HCT116 (cell line): ENCODE measurements around the gene CCK. TPM values are rescaled to one million over a fixed set of nuclear protein-coding genes. Genes with fewer than 3 reads are reported as not detected.

Experiments
- ATAC-seq: fragments of 200-7000 bp; cut with Tn5 transposase; 2 replicates; pipeline ENCODE4 v1.9.1; 2020; ENCODE audit warnings: mild to moderate bottlenecking, moderate library complexity
- BruUV-seq: library from RNA; stranded (reverse); fragments of 400-500 nt; replicated peaks from 2 replicates; lab custom pipeline; 2021; lab: Mats Ljungman, UMichigan
- CTCF ChIA-PET: fragments of 300-600 bp; sonication (Branson Sonifier 250); formaldehyde crosslinking; loops from one replicate; lab custom pipeline; 2021; ENCODE audit warnings: antibody characterized with exemption; lab: Charles Lee
- POLR2A ChIA-PET: fragments of 300-600, 350-600 bp; sonication (Branson Sonifier 250); formaldehyde crosslinking; loops from one replicate; lab custom pipeline; 2021; ENCODE audit warnings: antibody characterized with exemption; lab: Charles Lee
- RAD21 ChIA-PET, 2 experiments: fragments of 300-600 bp; sonication (Branson Sonifier 250); formaldehyde crosslinking; loops; one replicate each; lab custom pipeline; 2023; ENCODE audit warnings: low total read pairs in 2 of 2; ENCODE audit not compliant: uncharacterized antibody in 2 of 2, unreplicated experiment in 2 of 2, low non-redundant PET in 1 of 2; lab: Charles Lee
- DNase-seq: peaks from one replicate; pipeline ENCODE4 v3.0.0-alpha.2; 2010; ENCODE audit warnings: low read depth, low spot score
- H2AFZ ChIP-seq: fragments of 200-600 bp; shearing (Covaris generic), sonication (generic); 2 replicates; pipeline ENCODE4 v1.6.1; 2017; ENCODE audit warnings: low read depth, mixed run types, mixed read lengths, antibody characterized with exemption, low read length; ENCODE audit not compliant: poor library complexity, severe bottlenecking
- H3K27ac ChIP-seq: 2 replicates; pipeline ENCODE4 v1.5.1; 2012; ENCODE audit warnings: low read depth, low read length
- H3K27me3 ChIP-seq: fragments of 200-600 bp; sonication (generic); 2 replicates; pipeline ENCODE4 v1.6.1; 2016; ENCODE audit warnings: mixed run types, low read length, mixed read lengths; ENCODE audit not compliant: insufficient read depth
- H3K36me3 ChIP-seq, 2 experiments: fragments of 200-500 bp in 1 of 2; fragments of 200-600 bp in 1 of 2; sonication (Bioruptor generic) in 1 of 2; sonication (generic) in 1 of 2; 2 replicates each; pipeline versions ENCODE4 v1.5.1 to v1.6.1; 2014 to 2016; ENCODE audit warnings: low read length in 2 of 2, inconsistent platforms in 1 of 2, mixed read lengths in 1 of 2, mixed run types in 1 of 2; ENCODE audit not compliant: insufficient read depth in 2 of 2, control insufficient read depth in 1 of 2
- H3K4me1 ChIP-seq, 2 experiments: fragments of 200-600 bp in 1 of 2; sonication (generic) in 1 of 2; 2 replicates each; pipeline versions ENCODE4 v1.5.1 to v1.6.1; 2012 to 2017; ENCODE audit warnings: low read length in 2 of 2, inconsistent platforms in 1 of 2, mild to moderate bottlenecking in 1 of 2, mixed read lengths in 1 of 2, mixed run types in 1 of 2, moderate library complexity in 1 of 2; ENCODE audit not compliant: insufficient read depth in 2 of 2, control insufficient read depth in 1 of 2
- H3K4me2 ChIP-seq: fragments of 200-600 bp; sonication (generic); 2 replicates; pipeline ENCODE4 v1.6.1; 2017; ENCODE audit warnings: mixed run types, low read length, mixed read lengths
- H3K4me3 ChIP-seq, 2 experiments: fragments of 200-600 bp in 1 of 2; sonication (generic) in 1 of 2; replicated peaks in 1 of 2; 2 replicates each; pipeline ENCODE4 v1.5.1; 2011 to 2016; ENCODE audit warnings: low read length in 2 of 2, control low read depth in 1 of 2, low read depth in 1 of 2, mild to moderate bottlenecking in 1 of 2, mixed read lengths in 1 of 2, mixed run types in 1 of 2
- H3K79me2 ChIP-seq: fragments of 200-600 bp; sonication (generic); 2 replicates; pipeline ENCODE4 v1.6.1; 2017; ENCODE audit warnings: mild to moderate bottlenecking, mixed run types, low read length, moderate library complexity, mixed read lengths; ENCODE audit not compliant: insufficient read depth
- H3K9ac ChIP-seq: fragments of 200-600 bp; sonication (generic); 2 replicates; pipeline ENCODE4 v1.6.1; 2016; ENCODE audit warnings: low read length, mixed read lengths
- H3K9me2 ChIP-seq: fragments of 200-600 bp; sonication (generic), shearing (Covaris generic); 2 replicates; pipeline ENCODE4 v1.6.1; 2017; ENCODE audit warnings: mixed run types, mild to moderate bottlenecking, moderate library complexity; ENCODE audit not compliant: insufficient read depth
- H3K9me3 ChIP-seq, 2 experiments: fragments of 200-500 bp in 1 of 2; fragments of 200-600 bp in 1 of 2; sonication (Bioruptor generic) in 1 of 2; sonication (generic) in 1 of 2; 2 replicates each; pipeline ENCODE4 v1.6.1; 2014 to 2017; ENCODE audit warnings: low read length in 2 of 2, mixed read lengths in 2 of 2, inconsistent platforms in 1 of 2, low read depth in 1 of 2, mild to moderate bottlenecking in 1 of 2, mixed run types in 1 of 2, moderate library complexity in 1 of 2; ENCODE audit not compliant: control insufficient read depth in 1 of 2, insufficient read depth in 1 of 2
- H4K20me1 ChIP-seq: fragments of 200-600 bp; sonication (generic), shearing (Covaris generic); 2 replicates; pipeline ENCODE4 v1.6.1; 2017; ENCODE audit warnings: mixed run types, mild to moderate bottlenecking, moderate library complexity; ENCODE audit not compliant: insufficient read depth
- CBX3 ChIP-seq: IDR thresholded peaks from 2 replicates; pipeline ENCODE4 v1.6.1; 2012; ENCODE audit warnings: low read depth
- CTCF ChIP-seq, 3 experiments: fragments of 200-600 bp in 1 of 3; sonication (generic) in 1 of 3; IDR thresholded peaks in 2 of 3; conservative IDR thresholded peaks in 1 of 3; 2 replicates each; pipeline ENCODE4 v1.5.1; 2012 to 2017; ENCODE audit warnings: low read depth in 2 of 3, low read length in 2 of 3, antibody characterized with exemption in 1 of 3, borderline replicate concordance in 1 of 3, control low read depth in 1 of 3, mild to moderate bottlenecking in 1 of 3, mixed read lengths in 1 of 3, mixed run types in 1 of 3, moderate library complexity in 1 of 3; ENCODE audit not compliant: insufficient read depth in 1 of 3
- EGR1 ChIP-seq: IDR thresholded peaks from 2 replicates; pipeline ENCODE4 v1.6.1; 2012; ENCODE audit warnings: low read depth
- ELF1 ChIP-seq: IDR thresholded peaks from 2 replicates; pipeline ENCODE4 v1.6.1; 2012; ENCODE audit warnings: low read depth, borderline replicate concordance
- EZH2phosphoT487 ChIP-seq: fragments of 200-600 bp; IDR thresholded peaks from 2 replicates; pipeline ENCODE4 v1.6.1; 2018; ENCODE audit warnings: antibody characterized with exemption, borderline replicate concordance
- FOSL1 ChIP-seq: IDR thresholded peaks from 2 replicates; pipeline ENCODE4 v1.6.1; 2012; ENCODE audit warnings: low read depth
- POLR2A ChIP-seq: IDR thresholded peaks from 2 replicates; pipeline ENCODE4 v1.7.0; 2011; ENCODE audit warnings: borderline replicate concordance; ENCODE audit not compliant: insufficient read depth, insufficient read length; ENCODE audit errors: extremely low read depth
- POLR2AphosphoS5 ChIP-seq: IDR thresholded peaks from 2 replicates; pipeline ENCODE4 v1.6.1; 2011; ENCODE audit warnings: mild to moderate bottlenecking, low read depth, low read length, moderate library complexity
- RAD21 ChIP-seq: IDR thresholded peaks from 2 replicates; pipeline ENCODE4 v1.6.1; 2012; ENCODE audit warnings: low read depth, mild to moderate bottlenecking
- REST ChIP-seq: IDR thresholded peaks from 2 replicates; pipeline ENCODE4 v1.6.1; 2012; ENCODE audit warnings: low read depth
- SIN3A ChIP-seq: IDR thresholded peaks from 2 replicates; pipeline ENCODE4 v1.6.1; 2012; ENCODE audit warnings: low read depth
- SP1 ChIP-seq: IDR thresholded peaks from 2 replicates; pipeline ENCODE4 v1.6.1; 2012; ENCODE audit warnings: low read depth
- SRF ChIP-seq: IDR thresholded peaks from 2 replicates; pipeline ENCODE4 v1.6.1; 2012; ENCODE audit warnings: low read depth
- TCF7L2 ChIP-seq: IDR thresholded peaks from 2 replicates; pipeline ENCODE4 v1.7.0; 2011; ENCODE audit warnings: borderline replicate concordance, inconsistent platforms; ENCODE audit not compliant: insufficient read depth, insufficient read length; ENCODE audit errors: extremely low read depth
- ZFX ChIP-seq: fragments of 450-650 bp; IDR thresholded peaks from 2 replicates; pipeline ENCODE4 v1.6.1; 2017
- ZNF274 ChIP-seq: fragments of 200-500 bp; sonication (Bioruptor generic); IDR thresholded peaks from 2 replicates; pipeline ENCODE4 v1.6.1; 2014; ENCODE audit warnings: mild to moderate bottlenecking, low read depth, low read length, inconsistent platforms
- intact Hi-C: fragments of 100-400 bp; cut with micrococcal nuclease; formaldehyde crosslinking; loops from 2 replicates; pipeline ENCODE4 v1.10.0; 2022
- total RNA-seq: library from RNA; stranded (reverse); gene quantifications from one replicate; pipeline ENCODE4 v1.2.1, GENCODE V29; 2021; ENCODE audit not compliant: unreplicated experiment
- TF ChIP-seq, protein P1 (sequence below): IDR thresholded peaks from 2 replicates; pipeline ENCODE4 v1.6.1; 2011; ENCODE audit warnings: mild to moderate bottlenecking, low read length, moderate library complexity; ENCODE audit not compliant: insufficient replicate concordance; ENCODE audit errors: extremely low read depth
- TF ChIP-seq, protein P2 (sequence below): IDR thresholded peaks from 2 replicates; pipeline ENCODE4 v1.6.1; 2012
- TF ChIP-seq, protein P3 (sequence below): IDR thresholded peaks from 2 replicates; pipeline ENCODE4 v1.6.1; 2012

The CCK gene
- total RNA-seq, 1 experiment from 2014 or later = 0.32 TPM

DNA sequence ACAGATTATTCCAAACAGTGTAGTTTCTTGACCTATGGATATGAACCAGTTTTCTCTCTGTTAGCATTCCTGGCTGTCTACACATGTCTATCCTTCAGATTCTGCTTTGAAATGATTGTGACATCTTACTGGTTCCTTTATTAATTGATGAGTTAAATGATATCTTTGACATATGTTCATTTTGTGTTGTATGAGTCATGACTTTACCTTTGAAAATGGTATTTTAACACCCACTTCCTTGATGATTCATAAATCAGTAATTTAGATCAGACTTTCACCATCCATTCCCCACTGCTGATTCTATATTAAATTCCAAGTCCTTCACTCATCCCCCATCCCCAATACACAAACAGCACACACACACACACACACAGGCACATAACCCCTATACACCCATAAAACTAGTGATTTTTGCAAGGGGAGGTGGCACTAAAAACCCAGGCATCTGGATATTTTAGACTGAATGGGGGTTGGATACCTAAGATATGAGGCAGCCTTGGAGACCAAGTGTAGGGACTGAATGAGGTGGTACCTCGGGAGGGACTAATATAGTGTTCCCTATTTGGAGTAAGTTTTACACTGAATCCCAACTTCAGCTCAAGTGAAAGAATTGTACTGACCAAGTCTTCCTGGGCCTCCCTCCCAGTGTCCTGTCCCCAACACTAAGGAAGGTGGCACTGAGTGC lies 9.7 kb downstream of the CCK start:
- Histone ChIP-seq H3K9me3 (no peaks in the 10 kb centered on the region), H2AFZ (no peak overlapping the region), H4K20me1 (no peaks in the 10 kb centered on the region), H3K9ac (no peak overlapping the region), H3K4me2 (peak overlapping the region; percentile 66), H3K27me3 (no peaks in the 10 kb centered on the region), H3K9me2 (no peaks in the 10 kb centered on the region), H3K36me3 (no peaks in the 10 kb centered on the region), H3K4me1 (peaks cover 24 to 42% of the 10 kb centered on the region in 2 experiments), H3K4me3 (peak overlapping the region in 1 of 2 experiments; percentile 6; a peak in 1 of 4 replicates), H3K79me2 (no peaks in the 10 kb centered on the region), H3K27ac (no peak overlapping the region)
- CTCF ChIA-PET = interaction anchor here (2.1 kb wide), 1 partner anchor 186 kb away, joined by 16 read pairs; no protein-coding TSS in a partner anchor
- ATAC-seq (peak; percentile 80), DNase-seq (peak; percentile 77)
- intact Hi-C loops = no loop called here
- RAD21 ChIA-PET = interaction anchor here in 1 of 2 experiments (1.3 to 1.8 kb wide), 2 partner anchors 9 to 187 kb away, joined by 4 to 5 read pairs; no protein-coding TSS in a partner anchor
- BruUV-seq = no TSS peak
- POLR2A ChIA-PET = no interaction called here
- TF ChIP-seq POLR2A (no peak), EZH2phosphoT487 (no peak), TCF7L2 (peak; percentile 79), CTCF (IDR thresholded peaks at IDR 0.05 in 2 of 3, conservative IDR thresholded peaks at IDR 0.05 in 1 of 3; ENCODE audit: borderline replicate concordance in 1 of 3, insufficient read depth in 1 of 3, low read depth in 2 of 3, low read length in 2 of 3) (no peak), EGR1 (peak; percentile 78), RAD21 (peak; percentile 24; the same call in 1 of the 2 replicates), SP1 (peak; percentile 92), CBX3 (peak; percentile 76), POLR2AphosphoS5 (0 out of 2 replicates have a peak, but pooled peaks have one; percentile 18), ZNF274 (no peak), REST (no peak), SIN3A (peak; percentile 88), ELF1 (no peak; the same call in 1 of the 2 replicates), ZFX (no peak), FOSL1 (peak; percentile 99), SRF (peak; percentile 75; the same call in 1 of the 2 replicates)
- TF ChIP-seq, protein P1, sequence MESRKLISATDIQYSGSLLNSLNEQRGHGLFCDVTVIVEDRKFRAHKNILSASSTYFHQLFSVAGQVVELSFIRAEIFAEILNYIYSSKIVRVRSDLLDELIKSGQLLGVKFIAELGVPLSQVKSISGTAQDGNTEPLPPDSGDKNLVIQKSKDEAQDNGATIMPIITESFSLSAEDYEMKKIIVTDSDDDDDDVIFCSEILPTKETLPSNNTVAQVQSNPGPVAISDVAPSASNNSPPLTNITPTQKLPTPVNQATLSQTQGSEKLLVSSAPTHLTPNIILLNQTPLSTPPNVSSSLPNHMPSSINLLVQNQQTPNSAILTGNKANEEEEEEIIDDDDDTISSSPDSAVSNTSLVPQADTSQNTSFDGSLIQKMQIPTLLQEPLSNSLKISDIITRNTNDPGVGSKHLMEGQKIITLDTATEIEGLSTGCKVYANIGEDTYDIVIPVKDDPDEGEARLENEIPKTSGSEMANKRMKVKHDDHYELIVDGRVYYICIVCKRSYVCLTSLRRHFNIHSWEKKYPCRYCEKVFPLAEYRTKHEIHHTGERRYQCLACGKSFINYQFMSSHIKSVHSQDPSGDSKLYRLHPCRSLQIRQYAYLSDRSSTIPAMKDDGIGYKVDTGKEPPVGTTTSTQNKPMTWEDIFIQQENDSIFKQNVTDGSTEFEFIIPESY = no peak
- TF ChIP-seq, protein P2, sequence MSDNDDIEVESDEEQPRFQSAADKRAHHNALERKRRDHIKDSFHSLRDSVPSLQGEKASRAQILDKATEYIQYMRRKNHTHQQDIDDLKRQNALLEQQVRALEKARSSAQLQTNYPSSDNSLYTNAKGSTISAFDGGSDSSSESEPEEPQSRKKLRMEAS = peak; percentile 51
- TF ChIP-seq, protein P3, sequence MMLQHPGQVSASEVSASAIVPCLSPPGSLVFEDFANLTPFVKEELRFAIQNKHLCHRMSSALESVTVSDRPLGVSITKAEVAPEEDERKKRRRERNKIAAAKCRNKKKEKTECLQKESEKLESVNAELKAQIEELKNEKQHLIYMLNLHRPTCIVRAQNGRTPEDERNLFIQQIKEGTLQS = peak; percentile 72; the same call in 1 of the 2 replicates
